HepG2 (cell line): ENCODE data around the gene IL6ST. TPM values are rescaled to one million over a fixed set of nuclear protein-coding genes. Genes with fewer than 3 reads are reported as not detected.
A peak's percentile ranks its signal among the peaks of the same experiment; 100 is the strongest.

Experiments
- BATF2 ChIP-seq: sonication (generic); formaldehyde crosslinking; IDR thresholded peaks from 2 replicates; pipeline ENCODE4 v1.8.0; 2022; ENCODE audit warnings: mild to moderate bottlenecking, missing genetic modification reagents, moderate library complexity
- CC2D1A ChIP-seq: sonication (generic); formaldehyde crosslinking; IDR thresholded peaks from 2 replicates; pipeline ENCODE4 v1.8.1; 2023; ENCODE audit warnings: mild to moderate bottlenecking, missing genetic modification reagents
- CSRNP2 ChIP-seq: sonication (generic); formaldehyde crosslinking; conservative IDR thresholded peaks from 2 replicates; pipeline ENCODE4 v1.8.0; 2022; ENCODE audit warnings: low read depth, missing genetic modification reagents
- DNMT3B ChIP-seq: conservative IDR thresholded peaks from 2 replicates; pipeline ENCODE4 v1.6.1; 2016; ENCODE audit warnings: missing biosample characterization, control low read depth
- FLYWCH1 ChIP-seq: sonication (generic); formaldehyde crosslinking; IDR thresholded peaks from 2 replicates; pipeline ENCODE4 v1.8.1; 2023; ENCODE audit warnings: mild to moderate bottlenecking, missing genetic modification reagents
- IKZF1 ChIP-seq: fragments of 450-650 bp; IDR thresholded peaks from 2 replicates; pipeline ENCODE4 v1.7.1; 2016
- KDM1A ChIP-seq: IDR thresholded peaks from 2 replicates; pipeline ENCODE4 v1.6.1; 2016; ENCODE audit warnings: missing compliant biosample characterization
- MAFK ChIP-seq, 2 experiments: IDR thresholded peaks in 1 of 2; conservative IDR thresholded peaks in 1 of 2; 2 replicates each; pipeline ENCODE4 v1.6.1; 2011; ENCODE audit warnings: improper control_type of control experiment in 2 of 2, low read length in 2 of 2
- MED8 ChIP-seq: sonication (generic); formaldehyde crosslinking; IDR thresholded peaks from 2 replicates; pipeline ENCODE4 v1.8.1; 2023; ENCODE audit warnings: mild to moderate bottlenecking, missing genetic modification reagents; ENCODE audit not compliant: insufficient replicate concordance
- PHF8 ChIP-seq: sonication (generic); formaldehyde crosslinking; IDR thresholded peaks from 2 replicates; pipeline ENCODE4 v1.5.0; 2020; ENCODE audit warnings: missing genetic modification reagents
- PITX1 ChIP-seq: sonication (generic); formaldehyde crosslinking; IDR thresholded peaks from 2 replicates; pipeline ENCODE4 v1.5.1; 2020; ENCODE audit warnings: mild to moderate bottlenecking, missing genetic modification reagents
- POLR2A ChIP-seq, 2 experiments: IDR thresholded peaks; 2 replicates each; pipeline ENCODE4 v1.6.1; 2011; ENCODE audit warnings: low read depth in 2 of 2, low read length in 2 of 2, mild to moderate bottlenecking in 1 of 2, moderate library complexity in 1 of 2; ENCODE audit not compliant: insufficient read depth in 1 of 2
- RELA ChIP-seq: sonication (generic); formaldehyde crosslinking; IDR thresholded peaks from 2 replicates; pipeline ENCODE4 v1.4.0; 2020; ENCODE audit warnings: missing genetic modification reagents
- TIGD3 ChIP-seq: sonication (generic); formaldehyde crosslinking; IDR thresholded peaks from 2 replicates; pipeline ENCODE4 v1.5.1; 2020; ENCODE audit warnings: mild to moderate bottlenecking, missing genetic modification reagents, borderline replicate concordance
- WIZ ChIP-seq: sonication (generic); formaldehyde crosslinking; IDR thresholded peaks from 2 replicates; pipeline ENCODE4 v1.5.1; 2020; ENCODE audit warnings: mild to moderate bottlenecking, missing genetic modification reagents
- ZBTB44 ChIP-seq: sonication (generic); formaldehyde crosslinking; IDR thresholded peaks from 2 replicates; pipeline ENCODE4 v1.4.0; 2020; ENCODE audit warnings: missing genetic modification reagents
- ZFP36L1 ChIP-seq: sonication (generic); formaldehyde crosslinking; IDR thresholded peaks from 2 replicates; pipeline ENCODE4 v1.8.0; 2022; ENCODE audit warnings: mild to moderate bottlenecking, missing genetic modification reagents, moderate library complexity
- ZNF12 ChIP-seq: sonication (generic); formaldehyde crosslinking; IDR thresholded peaks from 2 replicates; pipeline ENCODE4 v1.5.0; 2020; ENCODE audit warnings: missing genetic modification reagents
- ZNF251 ChIP-seq: sonication (generic); formaldehyde crosslinking; IDR thresholded peaks from 2 replicates; pipeline ENCODE4 v1.9.0; 2021; ENCODE audit warnings: mild to moderate bottlenecking, missing genetic modification reagents
- ZNF275 ChIP-seq: sonication (generic); formaldehyde crosslinking; IDR thresholded peaks from 2 replicates; pipeline ENCODE4 v1.8.0; 2022; ENCODE audit warnings: missing genetic modification reagents, mild to moderate bottlenecking, inconsistent platforms, borderline replicate concordance
- ZNF362 ChIP-seq: sonication (generic); formaldehyde crosslinking; IDR thresholded peaks from 2 replicates; pipeline ENCODE4 v1.4.0; 2020; ENCODE audit warnings: missing genetic modification reagents, mild to moderate bottlenecking, borderline replicate concordance
- ZNF543 ChIP-seq: sonication (generic); formaldehyde crosslinking; IDR thresholded peaks from 2 replicates; pipeline ENCODE4 v1.4.0; 2020; ENCODE audit warnings: mild to moderate bottlenecking, missing genetic modification reagents
- ZNF7 ChIP-seq: IDR thresholded peaks from 2 replicates; pipeline ENCODE4 v1.6.1; 2016; ENCODE audit warnings: missing biosample characterization, missing genetic modification reagents
- ZSCAN12 ChIP-seq: sonication (generic); formaldehyde crosslinking; IDR thresholded peaks from 2 replicates; pipeline ENCODE4 v1.9.0; 2021; ENCODE audit warnings: mild to moderate bottlenecking, missing genetic modification reagents
- polyA plus RNA-seq, 8 experiments: library from polyadenylated mRNA; depleted of rRNA in 3 of 8; stranded (reverse) in 7 of 8; unstranded in 1 of 8; fragments of >200 nt; fragmentation: Illumina TruSeq in 4 of 8; extraction: Trizol in 4 of 8; gene quantifications; 2 replicates each; pipeline versions ENCODE4 v1.2.1 to v1.2.3, GENCODE V29; 2011 to 2016; ENCODE audit warnings: low read depth in 4 of 8, missing spikeins in 1 of 8, mixed read lengths in 1 of 8; ENCODE audit not compliant: insufficient read depth in 1 of 8
- total RNA-seq, 5 experiments: library from RNA; depleted of rRNA; stranded (reverse); fragments of >200 nt; fragmentation: Illumina TruSeq; extraction: Trizol; gene quantifications; 2 replicates each; pipeline ENCODE4 v1.2.3, GENCODE V29; 2016; ENCODE audit warnings: low read depth in 1 of 5

IL6ST gene
- total and polyA plus RNA-seq, 2 of the 13 experiments (the other 11 are each of a cell fraction or from before 2014, with no cell fraction given), result 66.6 to 166 TPM

GRCh38 chr5:55934115-55934613 is 60.6 kb downstream of the IL6ST start (continued):
- TF ChIP-seq ZNF362 (CRISPR knock-in tag), result peak; percentile 82; the same call in 1 of the 2 replicates
- peak; percentile 80; the same call in 1 of the 2 replicates for TF ChIP-seq ZNF543 (CRISPR knock-in tag)
- TF ChIP-seq ZNF275 (CRISPR knock-in tag), result peak; percentile 71; the same call in 1 of the 2 replicates
- peak; percentile 92 for TF ChIP-seq MED8 (CRISPR knock-in tag)
- no peak for TF ChIP-seq TIGD3
- peak; percentile 42 to 44; a peak in 2 of 4 replicates for TF ChIP-seq POLR2A (IDR thresholded peaks at IDR 0.05; ENCODE audit: insufficient read depth in 1 of 2, low read depth in 2 of 2, low read length in 2 of 2)
- no peak for TF ChIP-seq ZBTB44
- TF ChIP-seq CSRNP2 (CRISPR knock-in tag), result 0 out of 2 replicates have a peak, but pooled peaks have one; percentile 36
- TF ChIP-seq PHF8 (CRISPR knock-in tag), result no peak
- TF ChIP-seq ZSCAN12 (CRISPR knock-in tag), result peak; percentile 65
- 0 out of 2 replicates have a peak, but pooled peaks have one; percentile 50 for TF ChIP-seq FLYWCH1 (CRISPR knock-in tag)
- no peak; a peak in 1 of 4 replicates for TF ChIP-seq MAFK (conservative IDR thresholded peaks at IDR 0.05 in 1 of 2, IDR thresholded peaks at IDR 0.05 in 1 of 2; ENCODE audit: low read length in 2 of 2)
- peak; percentile 96 for TF ChIP-seq PITX1 (CRISPR knock-in tag)
- TF ChIP-seq ZNF7 (CRISPR knock-in tag), result no peak
- no peak for TF ChIP-seq ZNF251 (CRISPR knock-in tag)
- peak; percentile 73; the same call in 1 of the 2 replicates for TF ChIP-seq ZNF12
- peak; percentile 82; the same call in 1 of the 2 replicates for TF ChIP-seq DNMT3B (CRISPR knock-in tag)
- TF ChIP-seq KDM1A, result 0 out of 2 replicates have a peak, but pooled peaks have one; percentile 59
- no peak for TF ChIP-seq BATF2
- no peak for TF ChIP-seq IKZF1
- peak; percentile 96 for TF ChIP-seq ZFP36L1 (CRISPR knock-in tag)
- no peak for TF ChIP-seq RELA
- TF ChIP-seq CC2D1A (CRISPR knock-in tag), result no peak
- peak; percentile 97 for TF ChIP-seq WIZ (CRISPR knock-in tag)
